Activated CD4-positive, alpha-beta memory T cell treated with anti-CD3 and anti-CD28 coated beads, Interleukin-2, amount 10 ng/mL, durations not matched to agents 7 days and 5 days (primary cell): ENCODE results near the gene BPTF. TPM values are rescaled to one million over a fixed set of nuclear protein-coding genes. Genes with fewer than 3 reads are reported as not detected.
A peak's percentile ranks its signal among the peaks of the same experiment; 100 is the strongest.
"Not testable (repeated sequence)": the region's sequence is repeated elsewhere in the genome, so short reads cannot be mapped to it uniquely, and the experiment has no call there.

Source experiments
- CTCF ChIA-PET: fragments of 350-600 bp; sonication (Branson Sonifier 250); formaldehyde crosslinking; loops from one replicate; lab custom pipeline; 2021; ENCODE audit warnings: antibody characterized with exemption, inconsistent platforms; lab: Charles Lee
- POLR2A ChIA-PET: fragments of 350-600 bp; sonication (Branson Sonifier 250); formaldehyde crosslinking; loops from one replicate; lab custom pipeline; 2021; ENCODE audit warnings: antibody characterized with exemption; lab: Charles Lee
- DNase-seq: peaks from one replicate; pipeline ENCODE4 v3.0.0-alpha.2; 2020
- H3K27ac Mint-ChIP-seq: one replicate; pipeline ENCODE4 v1.8.0; 2021; ENCODE audit warnings: mild to moderate bottlenecking, mixed read lengths
- H3K27me3 Mint-ChIP-seq: one replicate; pipeline ENCODE4 v1.8.0; 2021; ENCODE audit warnings: mixed read lengths
- H3K36me3 Mint-ChIP-seq: one replicate; pipeline ENCODE4 v1.8.0; 2021; ENCODE audit warnings: low read depth, mixed read lengths
- H3K4me1 Mint-ChIP-seq: one replicate; pipeline ENCODE4 v1.8.0; 2021; ENCODE audit warnings: mixed read lengths
- H3K4me3 Mint-ChIP-seq: one replicate; pipeline ENCODE4 v1.8.0; 2021; ENCODE audit warnings: mild to moderate bottlenecking, mixed read lengths
- H3K9me3 Mint-ChIP-seq: one replicate; pipeline ENCODE4 v1.8.0; 2021; ENCODE audit warnings: mixed read lengths
- total RNA-seq, 2 experiments: library from RNA; stranded (reverse); gene quantifications; one replicate each; pipeline ENCODE4 v1.2.3, GENCODE V29; 2021

BPTF gene
- total RNA-seq, 2 experiments from 2014 or later: 92.9 to 94.5 TPM

DNA sequence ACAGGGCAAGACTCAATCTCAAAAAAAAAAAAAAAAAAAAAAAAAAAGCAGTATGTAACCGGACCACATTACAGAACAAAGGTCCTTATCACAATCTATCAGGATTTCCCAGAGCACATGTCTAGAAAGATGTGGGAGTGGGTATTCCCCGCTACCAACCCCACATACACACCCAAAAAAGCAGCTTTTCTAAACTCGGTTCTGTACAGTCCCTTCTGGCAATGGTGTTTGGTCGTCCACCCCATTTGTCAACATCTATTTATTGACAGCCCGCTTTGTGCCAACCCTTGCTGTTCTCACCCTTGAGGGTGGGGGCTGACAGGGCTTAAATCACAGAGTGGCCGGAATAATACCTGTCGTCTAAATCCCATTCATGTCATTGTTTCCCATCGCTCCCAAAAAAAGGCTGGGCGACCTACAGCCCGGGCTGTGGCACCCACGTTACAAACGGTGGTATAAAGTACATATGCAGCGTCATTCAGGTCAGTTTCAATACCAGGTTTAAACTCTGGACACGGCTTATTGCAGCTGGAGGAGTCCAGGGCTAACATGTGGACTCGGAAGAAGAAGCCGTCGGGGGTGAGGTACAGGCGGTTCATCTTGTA, 167.3 kb downstream of the BPTF start:
- Mint-ChIP-seq H3K4me3 (peak overlapping the region; percentile 82), H3K36me3 (peaks cover 2% of the 10 kb centered on the region), H3K4me1 (peaks cover 37% of the 10 kb centered on the region), H3K27me3 (peaks cover 10% of the 10 kb centered on the region), H3K9me3 (no peaks in the 10 kb centered on the region), H3K27ac (peak overlapping the region; percentile 74)
- POLR2A ChIA-PET: interaction anchor here (0.7 to 1.4 kb wide), 6 partner anchors 13 to 277 kb away, joined by 3 to 6 read pairs (median 3); no protein-coding TSS in a partner anchor
- CTCF ChIA-PET: no interaction called here
- no peak for DNase-seq

DNA sequence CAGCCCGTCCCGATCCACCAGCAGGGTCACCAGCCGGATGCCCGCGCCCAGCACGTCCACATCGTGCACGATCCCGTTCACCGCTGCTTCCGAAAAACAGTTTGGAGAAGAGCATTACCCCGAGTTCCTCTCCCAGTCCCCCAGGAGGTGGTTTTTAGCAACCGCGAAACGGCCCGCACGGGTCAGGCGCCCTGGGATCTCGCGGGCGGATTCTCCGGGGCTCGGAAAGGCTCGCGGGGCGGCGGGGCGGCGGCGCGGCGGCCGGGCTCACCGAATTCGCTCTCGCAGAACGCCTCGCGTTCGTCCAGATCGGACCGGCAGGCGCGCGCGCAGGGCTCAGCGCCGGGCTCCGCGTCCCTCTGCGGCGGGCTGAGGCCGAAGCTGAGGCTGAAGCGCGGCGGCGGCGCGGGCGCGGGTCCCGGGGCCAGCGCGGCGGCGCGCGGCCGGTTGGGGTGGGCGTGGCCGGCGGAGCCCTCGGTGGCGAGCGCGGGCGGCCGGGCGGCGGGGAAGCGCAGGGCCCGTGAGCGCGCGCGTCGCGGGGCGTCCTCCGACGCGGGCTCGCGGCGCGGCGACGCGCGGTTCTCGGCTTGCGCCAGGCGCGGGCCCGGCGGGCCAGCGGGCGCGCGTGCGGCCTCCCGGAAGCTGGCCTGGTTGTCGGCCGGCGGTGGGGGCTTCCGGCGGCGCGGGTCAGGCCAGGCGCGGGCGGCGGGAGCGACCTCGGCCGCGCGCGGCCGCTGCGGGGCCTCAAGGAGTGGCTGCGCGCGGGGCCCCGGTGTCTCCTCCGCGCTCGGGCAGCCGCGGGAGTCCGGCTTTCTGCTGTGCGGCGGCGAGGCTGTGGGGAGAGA, 168.1 kb downstream of the BPTF start:
- ChIA-PET CTCF (no interaction called here), POLR2A (interaction anchor here (0.7 to 2.8 kb wide), 7 partner anchors 13 to 193 kb away, joined by 3 to 19 read pairs (median 3); partner anchors contain the start of gene KPNA2)
- Mint-ChIP-seq H3K27ac (peak overlapping the region; percentile 82), H3K4me1 (peaks cover 37% of the 10 kb centered on the region), H3K36me3 (peaks cover 2% of the 10 kb centered on the region), H3K27me3 (peaks cover 10% of the 10 kb centered on the region), H3K4me3 (peak overlapping the region; percentile 82), H3K9me3 (no peaks in the 10 kb centered on the region)
- peak; percentile 75 for DNase-seq

DNA sequence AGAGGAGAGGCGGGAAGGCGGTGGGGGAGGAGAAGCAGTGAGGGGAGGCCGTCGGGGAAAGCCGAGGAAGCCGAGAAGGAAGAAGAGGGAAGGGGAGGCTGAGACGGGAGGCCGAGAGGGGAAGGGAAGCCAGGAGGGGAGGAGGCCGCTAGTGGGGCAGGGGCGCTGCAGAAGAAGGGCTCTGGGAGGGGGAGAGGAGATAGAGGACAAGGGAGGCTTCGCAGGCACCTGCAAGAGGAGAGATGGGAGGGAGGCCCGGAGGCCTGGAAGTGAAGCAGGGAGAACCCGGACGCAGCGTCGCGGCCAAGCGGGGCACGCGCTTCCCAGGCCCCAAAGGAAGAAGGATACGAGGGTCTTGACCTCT, 168.7 kb downstream of the BPTF start:
- peak overlapping the region; percentile 76 for H3K4me3 Mint-ChIP-seq
- peaks cover 2% of the 10 kb centered on the region for H3K36me3 Mint-ChIP-seq
- peaks cover 10% of the 10 kb centered on the region for H3K27me3 Mint-ChIP-seq
- POLR2A ChIA-PET: interaction anchor here (0.9 to 2.8 kb wide), 5 partner anchors 10 to 188 kb away, joined by 3 to 19 read pairs (median 7); partner anchors contain the start of gene KPNA2
- no peak for DNase-seq
- H3K27ac Mint-ChIP-seq: peak overlapping the region; percentile 82
- CTCF ChIA-PET: interaction anchor here (1.2 kb wide), 1 partner anchor 16 kb away, joined by 5 read pairs; no protein-coding TSS in a partner anchor
- H3K4me1 Mint-ChIP-seq: peaks cover 37% of the 10 kb centered on the region
- H3K9me3 Mint-ChIP-seq: no peaks in the 10 kb centered on the region

DNA sequence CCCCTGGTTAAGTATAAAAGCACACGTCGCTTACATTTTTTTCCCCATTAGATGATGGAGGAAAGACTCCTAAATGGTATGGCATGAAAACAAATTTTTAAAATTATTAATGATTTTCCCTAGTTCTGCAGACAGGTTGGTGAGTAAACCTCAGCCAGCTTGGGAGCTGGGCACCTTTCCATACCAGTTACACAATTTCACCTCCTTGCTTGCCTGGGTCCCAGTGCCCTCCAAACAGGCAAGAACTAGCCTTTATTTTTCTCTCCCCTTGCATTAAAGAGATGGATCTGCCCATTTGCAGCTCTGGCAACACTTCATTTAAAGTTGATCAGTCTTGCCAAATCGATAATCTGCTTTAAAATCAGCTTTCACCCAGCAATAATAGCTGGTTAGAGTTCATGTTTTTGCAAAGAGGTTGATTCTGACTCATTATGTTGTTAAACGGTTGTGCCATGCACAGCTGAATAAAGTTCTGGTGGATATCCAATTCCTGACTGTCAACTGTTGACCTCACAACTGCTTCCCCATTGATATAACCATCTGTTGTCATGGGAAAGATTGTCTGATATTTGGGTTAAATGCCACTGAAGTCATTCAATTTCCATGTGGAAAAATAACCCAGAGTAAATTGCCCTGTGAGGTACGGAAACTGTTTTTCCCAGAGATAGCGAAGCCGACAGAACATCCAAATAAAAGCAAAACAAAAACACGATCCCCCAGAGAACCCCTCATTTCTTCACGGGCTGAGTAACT, 169.7 kb downstream of the BPTF start:
- Mint-ChIP-seq H3K36me3 (peaks cover 2% of the 10 kb centered on the region), H3K27me3 (peaks cover 10% of the 10 kb centered on the region), H3K4me3 (peak overlapping the region; percentile 76), H3K27ac (peak overlapping the region; percentile 82), H3K4me1 (peaks cover 37% of the 10 kb centered on the region), H3K9me3 (no peaks in the 10 kb centered on the region)
- DNase-seq: no peak
- CTCF ChIA-PET: interaction anchor here (0.6 to 2.2 kb wide), 6 partner anchors 14 to 471 kb away, joined by 3 to 8 read pairs (median 5); no protein-coding TSS in a partner anchor
- POLR2A ChIA-PET: interaction anchor here (0.8 to 2.8 kb wide), 6 partner anchors 9 to 296 kb away, joined by 3 to 19 read pairs (median 8); partner anchors contain the start of genes ARSG, KPNA2 and SLC16A6

DNA sequence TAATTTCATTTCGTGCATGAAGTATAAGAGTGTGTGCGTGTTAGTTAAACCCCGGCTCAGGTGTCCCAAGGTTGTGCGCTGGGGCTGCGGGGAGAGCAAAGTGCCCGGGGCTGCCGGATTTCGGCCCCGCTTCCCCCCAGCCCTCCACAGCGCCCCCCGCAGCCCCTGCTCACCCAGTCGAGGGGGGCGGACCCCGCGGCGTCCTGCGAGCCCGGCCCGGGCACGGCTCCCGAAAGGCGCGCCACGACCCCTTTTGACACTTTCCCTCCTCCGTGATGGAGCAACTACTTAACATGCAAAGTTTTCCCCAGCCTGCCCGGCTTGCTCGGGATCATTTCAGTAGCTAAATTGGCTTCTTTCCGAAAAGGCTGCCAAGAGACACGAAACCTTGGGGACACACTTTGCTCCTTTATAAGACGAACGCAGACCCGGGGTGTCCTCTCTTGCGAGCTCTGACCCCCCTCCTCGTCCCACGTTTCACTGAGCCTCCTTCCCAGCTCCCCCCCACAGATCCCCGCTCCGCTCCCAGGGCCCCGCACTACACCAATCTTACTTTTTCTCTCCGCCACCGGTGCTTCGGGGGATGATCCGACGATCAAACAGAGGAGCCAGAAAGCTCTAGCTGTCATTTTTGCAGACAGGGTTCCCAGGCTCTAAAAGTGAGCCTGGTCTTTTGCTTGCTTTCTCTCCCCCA, 170.4 kb downstream of the BPTF start:
- H3K27ac Mint-ChIP-seq: no peak overlapping the region
- H3K27me3 Mint-ChIP-seq: peaks cover 10% of the 10 kb centered on the region
- CTCF ChIA-PET: interaction anchor here (0.9 to 2.2 kb wide), 5 partner anchors 14 to 111 kb away, joined by 3 to 8 read pairs (median 5); no protein-coding TSS in a partner anchor
- no peaks in the 10 kb centered on the region for H3K9me3 Mint-ChIP-seq
- POLR2A ChIA-PET: interaction anchor here (1.1 to 2.8 kb wide), 5 partner anchors 9 to 296 kb away, joined by 3 to 19 read pairs (median 8); partner anchors contain the start of genes ARSG, KPNA2 and SLC16A6
- peak overlapping the region; percentile 76 for H3K4me3 Mint-ChIP-seq
- peak; percentile 36 for DNase-seq
- peaks cover 2% of the 10 kb centered on the region for H3K36me3 Mint-ChIP-seq
- peaks cover 37% of the 10 kb centered on the region for H3K4me1 Mint-ChIP-seq

DNA sequence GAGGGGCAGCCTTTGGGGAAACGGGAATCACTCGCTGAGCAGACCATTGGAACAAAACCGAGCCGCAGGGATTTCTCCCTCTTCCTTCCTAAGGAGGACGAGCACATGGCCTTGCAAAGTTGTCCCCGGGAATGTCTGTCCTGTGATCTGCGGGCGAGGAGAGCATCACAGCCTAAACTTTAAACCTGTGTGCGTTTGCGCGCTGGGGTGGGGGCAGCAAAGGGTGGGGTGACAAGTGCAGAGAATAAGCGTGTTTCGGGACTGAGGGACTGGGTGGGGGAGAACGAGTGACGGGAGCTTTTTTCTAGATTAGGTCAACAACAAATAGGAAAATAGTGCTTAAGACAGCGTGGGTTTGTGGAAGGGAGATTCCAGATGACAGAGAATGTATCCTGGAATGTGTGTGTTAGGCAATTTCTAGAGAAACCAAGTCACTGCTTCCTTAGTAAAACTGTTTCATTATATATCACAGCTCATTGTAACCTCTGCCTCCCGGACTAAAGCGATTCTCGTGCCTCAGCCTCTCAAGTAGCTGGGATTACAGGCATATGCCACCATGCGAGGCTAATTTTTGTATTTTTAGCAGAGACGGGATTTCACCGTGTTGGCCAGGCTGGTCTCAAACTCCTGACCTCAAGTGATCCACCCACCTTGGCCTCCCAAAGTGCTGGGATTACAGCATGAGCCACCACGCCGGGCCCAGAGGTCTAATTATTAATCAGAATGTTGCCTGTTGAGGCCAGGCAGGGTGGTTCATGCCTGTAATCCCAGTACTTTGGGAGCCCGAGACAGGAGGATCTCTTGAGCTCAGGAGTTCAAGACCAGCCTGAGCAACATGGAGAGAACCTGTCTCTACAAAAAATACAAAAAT, 171.2 kb downstream of the BPTF start, which contains the start of gene C17orf58:
TSS of gene C17orf58 (minus strand) at position 169 of the 871 bp plus-strand sequence. CDS start 271 bp downstream, outside the sequence.
- ChIA-PET POLR2A (interaction anchor here (1.1 to 2.1 kb wide), 2 partner anchors 8 to 24 kb away, joined by 3 to 7 read pairs; no protein-coding TSS in a partner anchor), CTCF (interaction anchor here (0.6 to 2.2 kb wide), 6 partner anchors 13 to 492 kb away, joined by 3 to 8 read pairs (median 4); no protein-coding TSS in a partner anchor)
- DNase-seq, H3K36me3 Mint-ChIP-seq, H3K9me3 Mint-ChIP-seq: not testable (repeated sequence)
- H3K4me3 Mint-ChIP-seq: peak within 1 kb of the TSS; percentile 76
- H3K27ac Mint-ChIP-seq: peak within 1 kb of the TSS; percentile 8
- H3K27me3 Mint-ChIP-seq: peaks cover 10% of the 10 kb centered on the region
- H3K4me1 Mint-ChIP-seq: peaks cover 37% of the 10 kb centered on the region

DNA sequence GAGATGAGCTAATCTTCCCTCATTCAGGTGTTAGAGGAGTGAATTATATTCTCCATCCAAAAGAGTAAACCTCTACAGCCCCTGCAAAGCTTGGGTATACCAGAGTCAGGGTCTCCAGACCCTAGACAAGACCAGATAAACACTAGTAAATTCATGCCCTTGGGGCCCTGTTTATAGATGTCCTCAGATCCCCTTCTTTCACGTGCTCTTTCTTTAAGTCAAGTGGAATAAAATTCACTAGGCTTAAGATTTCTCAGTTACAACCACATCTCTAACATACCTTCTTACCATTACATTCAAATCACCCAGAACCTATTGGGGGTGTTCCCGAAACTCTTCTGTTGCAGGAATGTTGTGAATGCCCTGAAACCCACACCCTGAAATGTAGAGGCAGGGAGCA, 173.2 kb downstream of the BPTF start:
- Mint-ChIP-seq H3K36me3 (no peaks in the 10 kb centered on the region), H3K4me1 (peaks cover 27% of the 10 kb centered on the region), H3K9me3 (no peaks in the 10 kb centered on the region), H3K27ac (no peak overlapping the region), H3K27me3 (peaks cover 10% of the 10 kb centered on the region), H3K4me3 (no peak overlapping the region)
- POLR2A ChIA-PET: no interaction called here
- DNase-seq: no peak
- CTCF ChIA-PET: no interaction called here

DNA sequence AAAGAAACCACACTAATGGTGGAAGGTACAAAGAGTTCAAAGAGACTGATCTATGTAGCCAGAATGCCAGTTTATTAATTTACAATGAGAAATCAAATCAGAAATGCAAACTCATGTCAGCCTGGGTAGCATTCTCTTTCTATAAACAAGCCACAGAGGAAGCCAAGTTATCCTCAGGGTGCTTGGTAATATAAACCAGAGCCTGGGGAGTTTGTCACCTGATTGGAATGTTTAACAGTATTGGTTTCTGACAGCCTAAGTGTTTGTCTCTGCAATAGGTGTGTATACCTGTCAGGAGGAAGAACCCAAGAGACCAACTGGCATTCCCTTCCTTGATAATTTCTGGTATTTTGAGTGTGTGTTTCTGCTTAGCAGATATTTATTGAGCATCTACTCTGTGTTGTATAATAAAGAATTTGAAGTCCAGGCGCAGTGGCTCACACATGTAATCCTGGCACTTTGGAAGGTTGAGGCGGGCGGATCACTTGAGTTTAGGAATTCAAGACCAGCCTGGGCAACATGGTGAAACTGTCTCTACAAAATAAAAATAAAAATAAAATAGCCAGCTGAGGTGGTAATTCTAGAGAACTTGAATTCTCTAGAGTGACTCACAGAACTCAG, 174.1 kb downstream of the BPTF start:
- Mint-ChIP-seq H3K27ac (no peak overlapping the region), H3K4me1 (peaks cover 21% of the 10 kb centered on the region), H3K9me3 (no peaks in the 10 kb centered on the region), H3K27me3 (peaks cover 10% of the 10 kb centered on the region), H3K36me3 (no peaks in the 10 kb centered on the region), H3K4me3 (no peak overlapping the region)
- POLR2A ChIA-PET: no interaction called here
- no peak for DNase-seq
- CTCF ChIA-PET: no interaction called here

GRCh38 chr17:68004201-68004600, 178.9 kb downstream of the BPTF start:
- CTCF ChIA-PET: interaction anchor here (0.7 to 1.0 kb wide), 2 partner anchors 13 to 279 kb away, joined by 3 to 5 read pairs; no protein-coding TSS in a partner anchor

DNA sequence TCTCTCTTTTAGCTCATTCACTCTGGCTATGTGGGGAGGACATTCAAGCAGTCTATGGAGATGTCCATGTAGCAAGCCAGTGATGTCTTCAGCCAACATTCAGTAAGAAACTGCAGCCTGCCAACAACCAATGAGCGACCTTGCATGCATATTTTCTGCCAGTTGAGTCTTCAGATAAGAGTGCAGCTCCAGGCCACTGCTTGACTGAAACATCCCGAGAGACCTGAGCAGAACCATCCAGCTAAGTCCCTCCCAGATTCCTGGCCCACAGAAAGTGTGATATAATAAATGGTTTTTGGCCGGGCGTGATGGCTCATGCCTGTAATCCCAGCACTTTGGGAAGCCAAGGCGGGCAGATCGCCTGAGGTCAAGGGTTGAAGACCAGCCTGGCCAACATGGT, 181.5 kb downstream of the BPTF start:
- peaks cover 6% of the 10 kb centered on the region for H3K4me1 Mint-ChIP-seq
- ChIA-PET CTCF (interaction anchor here (0.7 to 1.4 kb wide), 3 partner anchors 13 to 32 kb away, joined by 3 to 5 read pairs (median 3); no protein-coding TSS in a partner anchor), POLR2A (no interaction called here)
- H3K4me3 Mint-ChIP-seq: no peak overlapping the region
- H3K27me3 Mint-ChIP-seq: no peaks in the 10 kb centered on the region
- no peak overlapping the region for H3K27ac Mint-ChIP-seq
- no peaks in the 10 kb centered on the region for H3K36me3 Mint-ChIP-seq
- H3K9me3 Mint-ChIP-seq: no peaks in the 10 kb centered on the region
- no peak for DNase-seq

More at GRCh38 chr17:68004201-68004600, 178.9 kb downstream of the BPTF start:
- POLR2A ChIA-PET: interaction anchor here (1.2 kb wide), 1 partner anchor 9 kb away, joined by 7 read pairs; no protein-coding TSS in a partner anchor
- H3K4me3 Mint-ChIP-seq: no peak overlapping the region
- no peak for DNase-seq
- no peak overlapping the region for H3K27ac Mint-ChIP-seq
- no peaks in the 10 kb centered on the region for H3K4me1 Mint-ChIP-seq
- no peaks in the 10 kb centered on the region for H3K36me3 Mint-ChIP-seq
- H3K9me3 Mint-ChIP-seq: no peaks in the 10 kb centered on the region
- H3K27me3 Mint-ChIP-seq: no peaks in the 10 kb centered on the region
